HepG2 (cell line): ENCODE results near the gene DOCK1. TPM values are rescaled to one million over a fixed set of nuclear protein-coding genes. Genes with fewer than 3 reads are reported as not detected.
A peak's percentile ranks its signal among the peaks of the same experiment; 100 is the strongest.

ENCODE experiments used
- ARNT ChIP-seq: fragments of 450-650 bp; IDR thresholded peaks from 2 replicates; pipeline ENCODE4 v1.6.1; 2017
- CHD4 ChIP-seq: fragments of 200-600 bp; sonication (generic); IDR thresholded peaks from 2 replicates; pipeline ENCODE4 v1.7.0; 2017; ENCODE audit warnings: mild to moderate bottlenecking, low read length, borderline replicate concordance
- ELF3 ChIP-seq: IDR thresholded peaks from 2 replicates; pipeline ENCODE4 v1.6.1; 2016; ENCODE audit warnings: missing genetic modification reagents, missing compliant biosample characterization
- FOXK1 ChIP-seq: sonication (generic); formaldehyde crosslinking; IDR thresholded peaks from 2 replicates; pipeline ENCODE4 v1.4.0; 2020; ENCODE audit warnings: low read depth, missing genetic modification reagents, borderline replicate concordance
- SIX4 ChIP-seq: sonication (generic); formaldehyde crosslinking; IDR thresholded peaks from 2 replicates; pipeline ENCODE4 v1.4.0; 2020; ENCODE audit warnings: missing genetic modification reagents
- SRSF4 ChIP-seq: fragments of 200-400 bp; formaldehyde crosslinking; IDR thresholded peaks from one replicate; pipeline ENCODE4 v1.6.1; 2018; ENCODE audit warnings: mild to moderate bottlenecking, low read depth, low read length, moderate library complexity; ENCODE audit not compliant: poor library complexity, severe bottlenecking
- TMF1 ChIP-seq: sonication (generic); formaldehyde crosslinking; IDR thresholded peaks from 2 replicates; pipeline ENCODE4 v1.8.1; 2022; ENCODE audit warnings: low read depth, missing genetic modification reagents
- ZEB1 ChIP-seq: IDR thresholded peaks from 2 replicates; pipeline ENCODE4 v1.6.1; 2012; ENCODE audit warnings: mild to moderate bottlenecking, low read depth, inconsistent platforms; ENCODE audit not compliant: insufficient replicate concordance
- ZNF12 ChIP-seq: sonication (generic); formaldehyde crosslinking; IDR thresholded peaks from 2 replicates; pipeline ENCODE4 v1.5.0; 2020; ENCODE audit warnings: missing genetic modification reagents
- ZNF30 ChIP-seq: sonication (generic); formaldehyde crosslinking; IDR thresholded peaks from 2 replicates; pipeline ENCODE4 v1.5.0; 2020; ENCODE audit warnings: mild to moderate bottlenecking, missing genetic modification reagents
- ZNF329 ChIP-seq: sonication (generic); formaldehyde crosslinking; IDR thresholded peaks from 2 replicates; pipeline ENCODE4 v1.9.0; 2021; ENCODE audit warnings: low read depth, mild to moderate bottlenecking, missing genetic modification reagents
- ZNF33A ChIP-seq: sonication (generic); formaldehyde crosslinking; IDR thresholded peaks from 2 replicates; pipeline ENCODE4 v1.5.1; 2020; ENCODE audit warnings: missing genetic modification reagents, mild to moderate bottlenecking, moderate library complexity, borderline replicate concordance
- ZNF382 ChIP-seq: sonication (generic); formaldehyde crosslinking; IDR thresholded peaks from 2 replicates; pipeline ENCODE4 v1.5.0; 2020; ENCODE audit warnings: missing genetic modification reagents, mild to moderate bottlenecking, borderline replicate concordance
- ZNF552 ChIP-seq: sonication (generic); formaldehyde crosslinking; IDR thresholded peaks from 2 replicates; pipeline ENCODE4 v1.9.0; 2022; ENCODE audit warnings: missing genetic modification reagents, mild to moderate bottlenecking, borderline replicate concordance
- polyA plus RNA-seq, 8 experiments: library from polyadenylated mRNA; depleted of rRNA in 3 of 8; stranded (reverse) in 7 of 8; unstranded in 1 of 8; fragments of >200 nt; fragmentation: Illumina TruSeq in 4 of 8; extraction: Trizol in 4 of 8; gene quantifications; 2 replicates each; pipeline versions ENCODE4 v1.2.1 to v1.2.3, GENCODE V29; 2011 to 2016; ENCODE audit warnings: low read depth in 4 of 8, missing spikeins in 1 of 8, mixed read lengths in 1 of 8; ENCODE audit not compliant: insufficient read depth in 1 of 8
- total RNA-seq, 5 experiments: library from RNA; depleted of rRNA; stranded (reverse); fragments of >200 nt; fragmentation: Illumina TruSeq; extraction: Trizol; gene quantifications; 2 replicates each; pipeline ENCODE4 v1.2.3, GENCODE V29; 2016; ENCODE audit warnings: low read depth in 1 of 5
- TF ChIP-seq, protein P1 (sequence below): sonication (generic); formaldehyde crosslinking; IDR thresholded peaks from 2 replicates; pipeline ENCODE4 v1.4.0; 2020; ENCODE audit warnings: missing genetic modification reagents, borderline replicate concordance
- TF ChIP-seq, protein P2 (sequence below): sonication (generic); formaldehyde crosslinking; IDR thresholded peaks from 2 replicates; pipeline ENCODE4 v1.5.0; 2020; ENCODE audit warnings: missing genetic modification reagents, mild to moderate bottlenecking, borderline replicate concordance
- TF ChIP-seq, protein P3 (sequence below): IDR thresholded peaks from 2 replicates; pipeline ENCODE4 v1.4.0; 2020; ENCODE audit warnings: mild to moderate bottlenecking, missing genetic modification reagents

Gene DOCK1
- total and polyA plus RNA-seq, 2 of the 13 experiments (the other 11 are each of a cell fraction or from before 2014, with no cell fraction given), result 8.3 to 25.5 TPM

- TF ChIP-seq, protein P1, sequence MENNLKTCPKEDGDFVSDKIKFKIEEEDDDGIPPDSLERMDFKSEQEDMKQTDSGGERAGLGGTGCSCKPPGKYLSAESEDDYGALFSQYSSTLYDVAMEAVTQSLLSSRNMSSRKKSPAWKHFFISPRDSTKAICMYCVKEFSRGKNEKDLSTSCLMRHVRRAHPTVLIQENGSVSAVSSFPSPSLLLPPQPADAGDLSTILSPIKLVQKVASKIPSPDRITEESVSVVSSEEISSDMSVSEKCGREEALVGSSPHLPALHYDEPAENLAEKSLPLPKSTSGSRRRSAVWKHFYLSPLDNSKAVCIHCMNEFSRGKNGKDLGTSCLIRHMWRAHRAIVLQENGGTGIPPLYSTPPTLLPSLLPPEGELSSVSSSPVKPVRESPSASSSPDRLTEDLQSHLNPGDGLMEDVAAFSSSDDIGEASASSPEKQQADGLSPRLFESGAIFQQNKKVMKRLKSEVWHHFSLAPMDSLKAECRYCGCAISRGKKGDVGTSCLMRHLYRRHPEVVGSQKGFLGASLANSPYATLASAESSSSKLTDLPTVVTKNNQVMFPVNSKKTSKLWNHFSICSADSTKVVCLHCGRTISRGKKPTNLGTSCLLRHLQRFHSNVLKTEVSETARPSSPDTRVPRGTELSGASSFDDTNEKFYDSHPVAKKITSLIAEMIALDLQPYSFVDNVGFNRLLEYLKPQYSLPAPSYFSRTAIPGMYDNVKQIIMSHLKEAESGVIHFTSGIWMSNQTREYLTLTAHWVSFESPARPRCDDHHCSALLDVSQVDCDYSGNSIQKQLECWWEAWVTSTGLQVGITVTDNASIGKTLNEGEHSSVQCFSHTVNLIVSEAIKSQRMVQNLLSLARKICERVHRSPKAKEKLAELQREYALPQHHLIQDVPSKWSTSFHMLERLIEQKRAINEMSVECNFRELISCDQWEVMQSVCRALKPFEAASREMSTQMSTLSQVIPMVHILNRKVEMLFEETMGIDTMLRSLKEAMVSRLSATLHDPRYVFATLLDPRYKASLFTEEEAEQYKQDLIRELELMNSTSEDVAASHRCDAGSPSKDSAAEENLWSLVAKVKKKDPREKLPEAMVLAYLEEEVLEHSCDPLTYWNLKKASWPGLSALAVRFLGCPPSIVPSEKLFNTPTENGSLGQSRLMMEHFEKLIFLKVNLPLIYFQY (CRISPR knock-in tag), result 0 out of 2 replicates have a peak, but pooled peaks have one; percentile 23
- TF ChIP-seq FOXK1 (CRISPR knock-in tag), result no peak
- TF ChIP-seq CHD4, result no peak
- no peak for TF ChIP-seq ZNF12 (CRISPR knock-in tag)
- TF ChIP-seq, protein P2, sequence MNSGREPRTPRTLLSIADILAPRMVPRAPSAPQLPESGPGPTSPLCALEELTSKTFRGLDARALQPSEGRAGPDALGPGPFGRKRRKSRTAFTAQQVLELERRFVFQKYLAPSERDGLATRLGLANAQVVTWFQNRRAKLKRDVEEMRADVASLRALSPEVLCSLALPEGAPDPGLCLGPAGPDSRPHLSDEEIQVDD (CRISPR knock-in tag), result no peak
- TF ChIP-seq ZNF382 (CRISPR knock-in tag), result no peak
- TF ChIP-seq ZNF30 (CRISPR knock-in tag), result 0 out of 2 replicates have a peak, but pooled peaks have one; percentile 45
- TF ChIP-seq, protein P3, sequence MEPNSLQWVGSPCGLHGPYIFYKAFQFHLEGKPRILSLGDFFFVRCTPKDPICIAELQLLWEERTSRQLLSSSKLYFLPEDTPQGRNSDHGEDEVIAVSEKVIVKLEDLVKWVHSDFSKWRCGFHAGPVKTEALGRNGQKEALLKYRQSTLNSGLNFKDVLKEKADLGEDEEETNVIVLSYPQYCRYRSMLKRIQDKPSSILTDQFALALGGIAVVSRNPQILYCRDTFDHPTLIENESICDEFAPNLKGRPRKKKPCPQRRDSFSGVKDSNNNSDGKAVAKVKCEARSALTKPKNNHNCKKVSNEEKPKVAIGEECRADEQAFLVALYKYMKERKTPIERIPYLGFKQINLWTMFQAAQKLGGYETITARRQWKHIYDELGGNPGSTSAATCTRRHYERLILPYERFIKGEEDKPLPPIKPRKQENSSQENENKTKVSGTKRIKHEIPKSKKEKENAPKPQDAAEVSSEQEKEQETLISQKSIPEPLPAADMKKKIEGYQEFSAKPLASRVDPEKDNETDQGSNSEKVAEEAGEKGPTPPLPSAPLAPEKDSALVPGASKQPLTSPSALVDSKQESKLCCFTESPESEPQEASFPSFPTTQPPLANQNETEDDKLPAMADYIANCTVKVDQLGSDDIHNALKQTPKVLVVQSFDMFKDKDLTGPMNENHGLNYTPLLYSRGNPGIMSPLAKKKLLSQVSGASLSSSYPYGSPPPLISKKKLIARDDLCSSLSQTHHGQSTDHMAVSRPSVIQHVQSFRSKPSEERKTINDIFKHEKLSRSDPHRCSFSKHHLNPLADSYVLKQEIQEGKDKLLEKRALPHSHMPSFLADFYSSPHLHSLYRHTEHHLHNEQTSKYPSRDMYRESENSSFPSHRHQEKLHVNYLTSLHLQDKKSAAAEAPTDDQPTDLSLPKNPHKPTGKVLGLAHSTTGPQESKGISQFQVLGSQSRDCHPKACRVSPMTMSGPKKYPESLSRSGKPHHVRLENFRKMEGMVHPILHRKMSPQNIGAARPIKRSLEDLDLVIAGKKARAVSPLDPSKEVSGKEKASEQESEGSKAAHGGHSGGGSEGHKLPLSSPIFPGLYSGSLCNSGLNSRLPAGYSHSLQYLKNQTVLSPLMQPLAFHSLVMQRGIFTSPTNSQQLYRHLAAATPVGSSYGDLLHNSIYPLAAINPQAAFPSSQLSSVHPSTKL (CRISPR knock-in tag), result peak; percentile 34; the same call in 1 of the 2 replicates
- no peak for TF ChIP-seq ZNF33A (CRISPR knock-in tag)
- TF ChIP-seq ZEB1, result no peak
- TF ChIP-seq SIX4 (CRISPR knock-in tag), result peak; percentile 71; the same call in 1 of the 2 replicates
- no peak for TF ChIP-seq SRSF4
- no peak for TF ChIP-seq ZNF552 (CRISPR knock-in tag)
- no peak for TF ChIP-seq ELF3 (CRISPR knock-in tag)
- TF ChIP-seq ZNF329 (CRISPR knock-in tag), result no peak
- TF ChIP-seq ARNT, result no peak
- no peak for TF ChIP-seq TMF1 (CRISPR knock-in tag)
Observed at GRCh38 chr10:126905776-126906703, 812 bp downstream of the DOCK1 start (continued).
